Adrenal gland (tissue), 12 donors: ENCODE measurements around the gene MKI67. TPM values are rescaled to one million over a fixed set of nuclear protein-coding genes. Genes with fewer than 3 reads are reported as not detected.

Experiments
- DNase-seq, 7 donors: peaks; one replicate each; pipeline ENCODE4 v3.0.0-alpha.2; 2019 to 2020
- H3K27ac ChIP-seq, 5 donors: fragments of 200-600 bp; sonication (generic) in 4 of 5; 1 replicate in 3 of 5; 2 replicates in 2 of 5; pipeline versions ENCODE4 v1.5.1 to v1.8.0; 2016 to 2020; ENCODE audit warnings: mild to moderate bottlenecking in 1 of 5
- H3K27me3 ChIP-seq: fragments of 200-600 bp; 2 replicates; pipeline ENCODE4 v1.8.0; 2021
- H3K36me3 ChIP-seq, 2 donors: fragments of 200-600 bp; replicated peaks in 1 of 2; 1 replicate in 1 of 2; 2 replicates in 1 of 2; pipeline versions ENCODE4 v1.5.1 to v1.8.0; 2018 to 2022
- H3K4me1 ChIP-seq, 2 donors: fragments of 200-600 bp; replicated peaks in 1 of 2; 1 replicate in 1 of 2; 2 replicates in 1 of 2; pipeline versions ENCODE4 v1.5.1 to v1.8.0; 2018 to 2021
- H3K4me3 ChIP-seq, 4 donors: fragments of 200-600 bp; sonication (generic) in 3 of 4; one replicate each; pipeline ENCODE4 v1.5.1; 2016 to 2018
- H3K9me3 ChIP-seq, 3 donors: fragments of 200-600 bp; sonication (generic) in 1 of 3; replicated peaks in 1 of 3; 1 replicate in 2 of 3; 2 replicates in 1 of 3; pipeline versions ENCODE4 v1.5.1 to v1.8.0; 2016 to 2021
- POLR2A ChIP-seq, 2 donors: fragments of 450-650 bp; IDR thresholded peaks; one replicate each; pipeline ENCODE4 v1.6.1; 2017; ENCODE audit warnings: antibody characterized with exemption in 2 of 2, mild to moderate bottlenecking in 2 of 2, moderate library complexity in 1 of 2
- WGBS, 4 donors: extraction: QIAGEN DNeasy Blood & Tissue Kit in 2 of 4; methylation state at CpG; one replicate each; pipeline versions ENCODE4 v1.1.5 to v1.1.7; 2013 to 2017; 5-methylcytosine and 5-hydroxymethylcytosine counted together
- intact Hi-C, 2 donors: fragments of 100-400 bp; cut with DNase I; formaldehyde crosslinking; loops; one replicate each; pipeline versions ENCODE4 v1.14.1 to v1.15.0; 2022 to 2023
- polyA plus RNA-seq, 3 donors: library from polyadenylated mRNA; stranded (reverse); fragments of 200-250 nt in 2 of 3; fragments of 350-450 nt in 1 of 3; fragmentation: Illumina TruSeq in 1 of 3; extraction: RNeasy Lipid Tissue Mini Kit (QIAGEN cat#74804) in 1 of 3; gene quantifications; one replicate each; pipeline ENCODE4 v1.2.3, GENCODE V29; 2013 to 2014
- total RNA-seq, 9 donors: library from RNA; depleted of rRNA in 4 of 9; stranded (reverse); fragments of >200 nt in 4 of 9; fragments of 120-200 nt in 1 of 9; fragmentation: NEBNext Ultra II Directional in 1 of 9; extraction: Animal tissue kit (Norgen Biotek cat#: 25700) in 1 of 9; gene quantifications; one replicate each; pipeline versions ENCODE4 v1.1.0 to v1.2.4, GENCODE V29; 2013 to 2023
- TF ChIP-seq, protein P1 (sequence below), 6 experiments: fragments of 450-650 bp in 4 of 6; fragments of 200-600 bp in 2 of 6; sonication (generic) in 1 of 6; IDR thresholded peaks; 1 replicate in 5 of 6; 2 replicates in 1 of 6; pipeline versions ENCODE4 v1.5.1 to v1.8.0; 2016 to 2021; ENCODE audit warnings: antibody characterized with exemption in 6 of 6, mild to moderate bottlenecking in 2 of 6, moderate library complexity in 1 of 6
- donor health status: healthy with polysubstance abuse.
- donor health status: Bipolar disorder and iron deficiency.
- donor health status: DM: yes; HTN: yes; CAD: no.
- donor health status: DM: no; HTN: no; CAD: no.
- donor health status: DM: no; HTN: no; CAD: no.
- donor health status: DM: yes; HTN: yes; CAD: no.

MKI67 gene
- total and polyA plus RNA-seq, 12 donors, result 0.30 to 16.8 (median 3.0) TPM

DNA sequence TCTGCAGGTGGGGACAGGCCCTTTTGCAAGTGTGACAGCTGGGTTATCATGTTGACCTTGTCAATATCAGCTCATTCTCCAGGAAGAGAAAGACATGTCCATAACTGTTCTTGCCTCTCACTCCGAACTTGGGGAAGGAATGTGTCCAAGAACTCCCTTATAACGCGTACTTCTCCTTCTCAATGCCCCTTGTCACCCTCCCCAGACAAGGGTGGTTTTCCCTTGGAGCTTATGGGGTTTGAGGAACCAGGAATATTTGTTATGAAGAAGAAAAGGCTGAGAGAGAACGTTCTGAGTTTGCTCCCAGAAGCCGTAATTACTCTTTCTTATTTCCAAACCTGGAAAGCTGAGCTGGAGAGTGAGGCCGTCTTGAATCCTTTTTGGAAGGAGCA lies 77.4 kb downstream of the MKI67 start:
- no peaks in the 10 kb centered on the region for H3K27me3 ChIP-seq
- WGBS, 4 donors, result 74 to 82% (median 79%) methylated on average over 5 to 6 of the region's 6 CpGs
- H3K4me1 ChIP-seq, result peaks cover 0 to 3% of the 10 kb centered on the region in 2 donors
- H3K4me3 ChIP-seq, result peak overlapping the region in 1 of 4 donors; percentile 18
- no peak for DNase-seq
- TF ChIP-seq POLR2A (IDR thresholded peaks at IDR 0.05), result no peak
- TF ChIP-seq, protein P1, sequence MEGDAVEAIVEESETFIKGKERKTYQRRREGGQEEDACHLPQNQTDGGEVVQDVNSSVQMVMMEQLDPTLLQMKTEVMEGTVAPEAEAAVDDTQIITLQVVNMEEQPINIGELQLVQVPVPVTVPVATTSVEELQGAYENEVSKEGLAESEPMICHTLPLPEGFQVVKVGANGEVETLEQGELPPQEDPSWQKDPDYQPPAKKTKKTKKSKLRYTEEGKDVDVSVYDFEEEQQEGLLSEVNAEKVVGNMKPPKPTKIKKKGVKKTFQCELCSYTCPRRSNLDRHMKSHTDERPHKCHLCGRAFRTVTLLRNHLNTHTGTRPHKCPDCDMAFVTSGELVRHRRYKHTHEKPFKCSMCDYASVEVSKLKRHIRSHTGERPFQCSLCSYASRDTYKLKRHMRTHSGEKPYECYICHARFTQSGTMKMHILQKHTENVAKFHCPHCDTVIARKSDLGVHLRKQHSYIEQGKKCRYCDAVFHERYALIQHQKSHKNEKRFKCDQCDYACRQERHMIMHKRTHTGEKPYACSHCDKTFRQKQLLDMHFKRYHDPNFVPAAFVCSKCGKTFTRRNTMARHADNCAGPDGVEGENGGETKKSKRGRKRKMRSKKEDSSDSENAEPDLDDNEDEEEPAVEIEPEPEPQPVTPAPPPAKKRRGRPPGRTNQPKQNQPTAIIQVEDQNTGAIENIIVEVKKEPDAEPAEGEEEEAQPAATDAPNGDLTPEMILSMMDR (IDR thresholded peaks at IDR 0.05), result no peak
- no peaks in the 10 kb centered on the region for H3K9me3 ChIP-seq
- H3K27ac ChIP-seq, result peak overlapping the region in 4 of 5 donors; percentile 34 to 81 (median 42)
- intact Hi-C loops, result no loop called here
- H3K36me3 ChIP-seq, result no peaks in the 10 kb centered on the region

- DNase-seq, result no peak
- no peaks in the 10 kb centered on the region for H3K9me3 ChIP-seq
- 53 to 60% (median 56%) methylated on average over 19 to 21 of the region's 21 CpGs for WGBS, 4 donors
- H3K4me1 ChIP-seq, result peaks cover 0 to 3% of the 10 kb centered on the region in 2 donors
- peak overlapping the region in 4 of 5 donors; percentile 34 to 81 (median 42) for H3K27ac ChIP-seq
- H3K36me3 ChIP-seq, result no peaks in the 10 kb centered on the region
- intact Hi-C loops, result no loop called here
- TF ChIP-seq, protein P1 (IDR thresholded peaks at IDR 0.05), result no peak
- no peaks in the 10 kb centered on the region for H3K27me3 ChIP-seq
- H3K4me3 ChIP-seq, result peak overlapping the region in 1 of 4 donors; percentile 18
These were observed 78.0 kb downstream of the MKI67 start for GRCh38 chr10:128047991-128048818.

GRCh38 chr10:128047351-128047750 lies 78.9 kb downstream of the MKI67 start:
- TF ChIP-seq POLR2A (IDR thresholded peaks at IDR 0.05), result peak; percentile 59 to 77
- TF ChIP-seq, protein P1 (IDR thresholded peaks at IDR 0.05), result no peak
- H3K9me3 ChIP-seq, result no peaks in the 10 kb centered on the region
- H3K27me3 ChIP-seq, result no peaks in the 10 kb centered on the region
- H3K4me3 ChIP-seq, result peak overlapping the region in 1 of 4 donors; percentile 18
- H3K36me3 ChIP-seq, result no peaks in the 10 kb centered on the region
- peak overlapping the region in 3 of 5 donors; percentile 36 to 81 (median 42) for H3K27ac ChIP-seq
- peak in 6 of 7 donors; percentile 48 to 76 (median 63) for DNase-seq
- intact Hi-C loops, result no loop called here
- peaks cover 0 to 3% of the 10 kb centered on the region in 2 donors for H3K4me1 ChIP-seq
- 60 to 80% (median 69%) methylated on average over 11 to 17 of the region's 17 CpGs for WGBS, 4 donors

- no peak for DNase-seq
- Histone ChIP-seq H3K27ac (peak overlapping the region in 2 of 5 donors; percentile 36 to 81), H3K4me3 (no peak overlapping the region), H3K4me1 (peaks cover 0 to 3% of the 10 kb centered on the region in 2 donors), H3K27me3 (no peaks in the 10 kb centered on the region), H3K36me3 (no peaks in the 10 kb centered on the region), H3K9me3 (no peaks in the 10 kb centered on the region)
- intact Hi-C loops, result no loop called here
- 74 to 87% (median 86%) methylated on average over 3 to 10 of the region's 10 CpGs for WGBS, 4 donors
- TF ChIP-seq POLR2A (IDR thresholded peaks at IDR 0.05), result no peak
- TF ChIP-seq, protein P1 (IDR thresholded peaks at IDR 0.05), result no peak
These were observed 79.3 kb downstream of the MKI67 start for GRCh38 chr10:128046953-128047290.

Other genes starting within 250 kb of the MKI67 start
- gene CLRN3, start 233.5 kb downstream of the MKI67 start, total RNA-seq, result under 1 TPM in 3 of 9 donors, not detected in 6; 0.29 to 0.61 (median 0.39) TPM
- not detected for gene CLRN3, start 233.5 kb downstream of the MKI67 start, polyA plus RNA-seq
- gene PTPRE, start 219.3 kb downstream of the MKI67 start, total RNA-seq, result 10 to 100 TPM; 24.9 to 52.8 (median 43.9) TPM
- gene PTPRE, start 219.3 kb downstream of the MKI67 start, polyA plus RNA-seq, result 10 to 100 TPM in 2 of 3 donors, 1 to 10 TPM in 1; 7.6 to 36.9 (median 12.2) TPM